Right renal cortex interstitium (tissue), 3 donors: Measurements from ENCODE around the gene PCDHGB5. TPM values are rescaled to one million over a fixed set of nuclear protein-coding genes. Genes with fewer than 3 reads are reported as not detected.

Experiments
- DNase-seq, 3 donors: peaks; one replicate each; pipeline ENCODE4 v3.0.0-alpha.2; 2013; ENCODE audit warnings: low read depth in 3 of 3, low spot score in 2 of 3
- polyA plus RNA-seq, 3 donors: library from polyadenylated mRNA; unstranded; fragments of 120-200 nt; gene quantifications; one replicate each; pipeline ENCODE4 v1.2.1, GENCODE V29; 2013; ENCODE audit not compliant: insufficient read length in 3 of 3

Gene PCDHGB5
- polyA plus RNA-seq, 3 donors, result 7.8 to 9.7 (median 8.3) TPM

DNA sequence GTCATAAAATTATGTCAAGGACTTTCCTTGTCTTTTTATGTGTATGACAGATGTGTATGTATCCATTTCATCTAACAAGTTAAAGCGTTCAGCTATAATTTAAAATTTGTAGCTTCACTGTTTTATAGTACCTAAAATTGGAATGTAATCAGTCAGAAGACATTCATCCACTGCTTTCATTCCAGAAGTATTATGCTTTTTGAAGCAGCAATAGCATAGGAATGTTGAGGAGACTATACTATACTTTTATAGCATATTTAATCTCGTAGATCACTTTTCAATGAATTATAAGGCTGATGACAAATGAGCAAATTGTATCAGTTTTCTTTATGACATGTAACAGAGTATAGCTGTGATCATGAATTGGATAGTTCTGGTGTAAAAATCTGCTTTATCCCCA is 39.5 kb downstream of the PCDHGB5 start:
- DNase-seq, result no peak

DNA sequence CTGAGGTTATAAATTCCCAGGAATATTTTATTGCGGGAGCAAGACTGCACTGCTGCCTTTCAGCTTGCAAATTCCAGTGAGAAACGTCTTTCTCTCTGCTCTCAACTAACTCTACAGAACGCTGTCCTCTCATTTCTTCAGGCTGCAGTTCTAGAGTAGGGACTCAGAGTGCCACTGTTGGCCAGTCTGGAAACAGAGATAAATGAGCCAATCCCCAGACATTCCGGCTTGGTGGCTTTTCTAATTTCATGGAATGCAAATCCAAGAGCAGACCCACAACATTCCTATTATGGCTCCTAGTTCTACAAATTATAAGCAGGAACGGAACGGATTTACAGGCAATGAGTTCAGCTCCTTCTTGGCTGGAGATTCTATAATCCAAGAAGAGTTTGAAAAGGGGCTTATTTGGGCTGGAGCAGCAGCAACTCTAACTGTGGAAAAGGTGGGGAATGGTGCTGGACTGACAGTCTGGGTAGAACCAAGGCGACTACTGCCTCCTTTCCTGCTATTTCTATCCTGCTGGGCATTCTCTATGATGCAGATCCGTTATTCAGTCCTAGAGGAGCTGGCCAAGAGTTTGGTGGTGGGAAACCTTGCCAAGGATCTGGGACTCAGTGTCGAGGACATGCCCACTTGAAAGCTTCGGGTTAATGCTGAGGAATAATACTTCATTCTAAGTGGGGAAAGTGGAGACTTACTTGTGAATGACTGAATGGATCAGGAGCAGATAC is 41.8 kb downstream of the PCDHGB5 start:
- no peak for DNase-seq

DNA sequence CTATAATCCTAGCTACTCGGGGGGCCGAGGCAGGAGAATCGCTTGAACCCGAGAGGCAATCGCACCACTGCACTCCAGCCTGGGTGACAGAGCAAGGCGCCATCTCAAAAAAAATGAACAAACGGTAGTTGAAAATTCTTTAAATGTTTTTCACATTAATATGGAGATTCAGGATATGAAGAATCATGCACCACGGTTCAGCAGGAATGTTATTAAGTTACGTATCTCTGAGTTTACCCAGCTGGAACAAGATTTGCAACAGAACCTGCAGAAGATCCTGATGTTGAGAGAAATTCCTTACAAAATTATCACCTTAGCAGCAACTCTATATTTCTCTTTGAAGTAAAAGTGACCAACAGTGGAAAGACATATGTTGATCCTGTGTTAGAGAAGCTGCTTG is 42.6 kb downstream of the PCDHGB5 start:
- DNase-seq, result no peak

DNA sequence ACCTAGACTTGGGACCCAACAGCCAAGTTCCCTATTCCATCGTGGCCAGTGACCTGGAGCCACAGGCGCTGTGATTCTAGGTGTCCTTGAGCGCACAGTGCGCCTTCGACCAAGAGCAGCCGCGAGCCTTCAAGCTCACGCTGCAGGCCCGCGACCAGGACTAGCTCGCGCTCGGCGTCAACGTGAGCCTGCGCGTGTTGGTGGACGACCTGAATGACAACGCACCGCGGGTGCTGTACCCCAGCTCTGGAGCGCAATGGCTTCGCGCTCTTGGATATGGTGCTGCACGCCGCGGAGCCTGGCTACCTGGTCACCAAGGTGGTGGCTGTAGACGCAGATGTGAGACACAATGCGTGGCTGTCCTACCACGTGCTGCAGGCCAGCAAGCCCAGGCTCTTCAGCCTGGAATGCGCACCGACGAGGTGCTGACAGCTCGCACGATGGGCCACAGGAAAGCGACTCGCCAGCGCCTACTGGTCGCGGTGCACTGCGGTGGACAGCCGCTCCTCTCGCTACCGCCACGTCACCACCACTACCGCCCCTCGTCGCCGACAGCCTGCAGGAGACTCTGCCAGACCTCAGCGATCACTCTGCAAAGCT is 43.9 kb downstream of the PCDHGB5 start:
- no peak for DNase-seq

Other genes starting within 250 kb of the PCDHGB5 start
- gene PCDHB6, start 247.9 kb upstream of the PCDHGB5 start, polyA plus RNA-seq, result 1 to 10 TPM; 2.2 to 3.8 (median 3.2) TPM
- 1 to 10 TPM; 4.7 to 5.5 (median 5.3) TPM for gene PCDHB7, start 225.3 kb upstream of the PCDHGB5 start, polyA plus RNA-seq
- gene PCDHB8, start 220.2 kb upstream of the PCDHGB5 start, polyA plus RNA-seq, result 1 to 10 TPM; 1.5 to 4.2 (median 3.2) TPM
- gene PCDHB16, start 215.6 kb upstream of the PCDHGB5 start, polyA plus RNA-seq, result 1 to 10 TPM; 3.6 to 7.2 (median 5.0) TPM
- 1 to 10 TPM; 4.3 to 5.0 (median 4.9) TPM for gene PCDHB9, start 210.8 kb upstream of the PCDHGB5 start, polyA plus RNA-seq
- gene PCDHB10, start 205.6 kb upstream of the PCDHGB5 start, polyA plus RNA-seq, result 1 to 10 TPM; 5.6 to 9.2 (median 7.9) TPM
- 1 to 10 TPM; 4.3 to 6.0 (median 5.6) TPM for gene PCDHB11, start 198.3 kb upstream of the PCDHGB5 start, polyA plus RNA-seq
- gene PCDHB12, start 189.2 kb upstream of the PCDHGB5 start, polyA plus RNA-seq, result 1 to 10 TPM; 4.7 to 5.8 (median 4.8) TPM
- gene PCDHB13, start 184.0 kb upstream of the PCDHGB5 start, polyA plus RNA-seq, result 1 to 10 TPM; 5.4 to 6.3 (median 5.6) TPM
- 10 to 100 TPM in 1 of 3 donors, 1 to 10 TPM in 2; 7.2 to 10.5 (median 8.5) TPM for gene PCDHB14, start 174.6 kb upstream of the PCDHGB5 start, polyA plus RNA-seq
- gene PCDHB15, start 152.6 kb upstream of the PCDHGB5 start, polyA plus RNA-seq, result 10 to 100 TPM; 11.3 to 17.3 (median 15.4) TPM
- not detected for gene SLC25A2, start 93.9 kb upstream of the PCDHGB5 start, polyA plus RNA-seq
- gene TAF7, start 77.2 kb upstream of the PCDHGB5 start, polyA plus RNA-seq, result 100 to 1,000 TPM; 178 to 194 (median 190) TPM
- 1 to 10 TPM in 1 of 3 donors, under 1 TPM in 2; 0.78 to 1.2 (median 0.92) TPM for gene PCDHGA1, start 67.4 kb upstream of the PCDHGB5 start, polyA plus RNA-seq
- gene PCDHGA2, start 59.2 kb upstream of the PCDHGB5 start, polyA plus RNA-seq, result 1 to 10 TPM; 6.0 to 7.0 (median 6.8) TPM
- 1 to 10 TPM; 2.4 to 4.3 (median 3.1) TPM for gene PCDHGA3, start 54.1 kb upstream of the PCDHGB5 start, polyA plus RNA-seq
- 1 to 10 TPM; 1.3 to 2.1 (median 1.9) TPM for gene PCDHGB1, start 47.8 kb upstream of the PCDHGB5 start, polyA plus RNA-seq
- 1 to 10 TPM; 2.2 to 3.2 (median 2.2) TPM for gene PCDHGA4, start 42.9 kb upstream of the PCDHGB5 start, polyA plus RNA-seq
- gene PCDHGB2, start 38.0 kb upstream of the PCDHGB5 start, polyA plus RNA-seq, result 1 to 10 TPM; 3.2 to 3.9 (median 3.9) TPM
- 1 to 10 TPM; 2.2 to 2.8 (median 2.4) TPM for gene PCDHGA5, start 33.8 kb upstream of the PCDHGB5 start, polyA plus RNA-seq
- 1 to 10 TPM; 1.4 to 2.6 (median 1.7) TPM for gene PCDHGB3, start 27.7 kb upstream of the PCDHGB5 start, polyA plus RNA-seq
- gene PCDHGA6, start 24.1 kb upstream of the PCDHGB5 start, polyA plus RNA-seq, result 1 to 10 TPM; 4.2 to 7.8 (median 5.8) TPM
- gene PCDHGA7, start 15.2 kb upstream of the PCDHGB5 start, polyA plus RNA-seq, result 1 to 10 TPM; 1.6 to 2.3 (median 2.2) TPM
- gene PCDHGB4, start 10.2 kb upstream of the PCDHGB5 start, polyA plus RNA-seq, result 1 to 10 TPM; 5.3 to 6.0 (median 5.5) TPM
- gene PCDHGA8, start 5.3 kb upstream of the PCDHGB5 start, polyA plus RNA-seq, result under 1 TPM; 0.29 to 0.40 (median 0.30) TPM
- 1 to 10 TPM; 4.9 to 6.0 (median 5.3) TPM for gene PCDHGA9, start 4.8 kb downstream of the PCDHGB5 start, polyA plus RNA-seq
- 1 to 10 TPM; 6.6 to 8.2 (median 6.8) TPM for gene PCDHGB6, start 10.1 kb downstream of the PCDHGB5 start, polyA plus RNA-seq
- 1 to 10 TPM; 3.1 to 3.5 (median 3.2) TPM for gene PCDHGA10, start 15.0 kb downstream of the PCDHGB5 start, polyA plus RNA-seq
- 10 to 100 TPM; 12.4 to 16.9 (median 14.0) TPM for gene PCDHGB7, start 19.7 kb downstream of the PCDHGB5 start, polyA plus RNA-seq
- 1 to 10 TPM; 4.4 to 4.7 (median 4.7) TPM for gene PCDHGA11, start 23.1 kb downstream of the PCDHGB5 start, polyA plus RNA-seq
- gene PCDHGA12, start 32.6 kb downstream of the PCDHGB5 start, polyA plus RNA-seq, result 1 to 10 TPM in 2 of 3 donors, under 1 TPM in 1; 0.94 to 1.4 (median 1.3) TPM
- 100 to 1,000 TPM; 103 to 113 (median 107) TPM for gene PCDHGC3, start 78.0 kb downstream of the PCDHGB5 start, polyA plus RNA-seq
- gene PCDHGC4, start 87.1 kb downstream of the PCDHGB5 start, polyA plus RNA-seq, result 1 to 10 TPM; 2.4 to 2.9 (median 2.9) TPM
- under 1 TPM; 0.27 to 0.32 (median 0.29) TPM for gene PCDHGC5, start 91.1 kb downstream of the PCDHGB5 start, polyA plus RNA-seq
- gene DIAPH1, start 221.1 kb downstream of the PCDHGB5 start, polyA plus RNA-seq, result 10 to 100 TPM; 74.8 to 81.9 (median 79.7) TPM
- 100 to 1,000 TPM in 1 of 3 donors, 10 to 100 TPM in 2; 95.4 to 100 (median 96.6) TPM for gene HDAC3, start 238.9 kb downstream of the PCDHGB5 start, polyA plus RNA-seq
- 1 to 10 TPM in 1 of 3 donors, under 1 TPM in 2; 0.64 to 1.1 (median 0.78) TPM for gene RELL2, start 239.1 kb downstream of the PCDHGB5 start, polyA plus RNA-seq